GM19025 (cell line): ENCODE data around the gene DNM3.

Experiments used
- ATAC-seq: cut with Tn5 transposase; IDR thresholded peaks from one replicate; pipeline ENCODE4 v1.9.1; 2021; ENCODE audit warnings: mild to moderate bottlenecking, low read depth, moderate library complexity; ENCODE audit not compliant: unreplicated experiment

DNM3 gene

DNA sequence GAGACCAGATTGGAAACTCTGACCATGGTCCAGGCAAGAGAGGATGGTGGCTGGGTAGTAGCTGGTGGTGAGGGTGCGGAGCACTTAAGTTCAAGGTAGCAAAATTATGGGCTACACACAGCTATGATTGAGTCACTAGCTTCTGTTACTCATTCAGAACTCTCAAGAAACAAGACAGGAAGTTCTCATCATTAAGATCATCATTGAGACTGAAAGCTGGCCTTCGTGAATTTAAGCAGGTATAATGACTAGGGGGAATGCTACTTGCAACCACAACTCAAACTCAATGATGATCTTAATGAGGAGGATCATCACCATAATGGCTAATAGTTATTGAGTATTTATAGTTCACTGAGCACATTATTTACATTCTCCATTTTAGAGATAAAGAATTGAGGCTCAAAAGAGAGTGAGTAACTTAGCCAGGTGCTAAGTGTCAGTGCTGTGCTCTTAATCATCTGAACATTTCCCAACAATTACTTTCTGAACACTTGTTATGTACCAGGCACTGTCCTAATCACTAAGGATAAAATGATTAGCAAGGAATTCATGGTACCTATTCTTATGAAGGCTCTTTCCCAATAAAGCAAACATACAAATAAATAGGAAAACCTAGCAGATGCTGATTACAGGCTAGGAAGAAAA lies 292.9 kb downstream of the DNM3 start:
- ATAC-seq, result no peak

DNA sequence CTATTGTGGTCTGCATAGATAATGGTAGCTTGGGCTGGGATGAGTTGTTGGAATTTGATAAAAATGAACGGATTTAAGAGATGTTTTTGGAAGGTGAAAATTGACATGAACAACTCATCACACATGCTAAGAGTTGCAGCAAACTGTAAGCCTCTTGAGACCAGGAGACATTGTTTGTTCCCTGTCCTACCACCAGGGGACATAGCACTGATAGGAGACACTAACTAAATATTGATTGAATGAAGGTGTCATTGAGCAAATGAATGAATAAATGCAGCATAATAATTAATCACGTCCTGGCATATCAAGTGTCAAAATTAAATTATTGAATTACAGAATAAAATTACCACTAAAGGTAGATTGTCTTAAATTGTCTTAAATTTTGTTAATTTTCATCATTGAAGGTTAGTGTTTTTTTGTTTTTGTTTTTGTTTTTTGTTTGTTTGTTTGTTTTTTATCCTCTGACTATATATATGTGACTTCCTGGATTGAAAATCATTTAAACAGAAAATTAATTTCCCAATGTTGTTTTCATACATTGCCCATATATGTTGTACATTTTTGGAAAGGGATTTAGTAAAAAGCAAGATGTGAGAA lies 293.9 kb downstream of the DNM3 start:
- no peak for ATAC-seq

DNA sequence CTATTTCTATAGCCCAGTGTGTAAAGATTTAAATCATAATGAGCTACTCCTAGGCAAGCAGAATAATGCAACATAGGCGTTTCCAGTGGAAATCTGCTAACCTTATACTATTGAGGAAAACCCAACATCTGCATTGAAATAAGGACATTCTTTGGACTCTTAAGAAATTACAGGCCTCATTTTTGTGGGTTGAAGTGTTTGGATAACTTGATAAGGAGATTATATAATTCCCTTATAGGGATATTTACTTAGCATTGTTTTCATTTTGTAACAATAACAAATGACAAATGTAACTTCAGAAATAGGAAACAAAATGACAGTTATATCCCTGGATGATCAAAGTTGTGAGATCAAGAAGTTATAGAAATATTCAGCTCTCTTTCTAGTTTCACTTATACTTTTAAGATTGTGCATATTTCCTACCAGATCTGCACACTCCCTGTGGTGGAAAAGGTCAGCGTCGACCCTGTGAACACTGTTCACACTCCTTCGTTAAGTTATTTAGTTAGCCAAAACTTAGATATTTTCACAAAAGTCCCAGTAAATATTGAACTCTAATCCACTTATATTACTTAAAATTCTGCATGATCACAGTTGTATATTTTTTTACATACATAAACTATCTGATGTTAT lies 294.8 kb downstream of the DNM3 start:
- ATAC-seq, result no peak

DNA sequence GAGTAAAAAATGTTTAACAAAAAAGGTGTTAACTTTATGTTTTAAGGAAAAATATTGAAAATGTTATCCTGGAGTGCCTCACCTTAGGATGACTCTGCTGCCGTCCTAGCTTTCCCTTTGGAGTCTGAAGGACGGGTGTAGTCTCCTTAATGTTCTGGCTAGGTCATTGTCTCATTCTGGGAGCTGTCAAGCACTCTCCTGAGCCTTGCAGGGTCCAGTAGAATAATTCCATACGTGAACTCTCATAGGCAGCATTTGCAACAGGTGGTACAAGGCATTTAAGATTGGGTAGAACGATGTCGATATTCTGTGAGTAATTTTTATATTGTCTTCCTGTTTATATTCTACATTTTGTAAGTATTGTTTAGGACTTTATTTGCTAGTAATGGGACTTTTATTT lies 295.6 kb downstream of the DNM3 start:
- no peak for ATAC-seq

DNA sequence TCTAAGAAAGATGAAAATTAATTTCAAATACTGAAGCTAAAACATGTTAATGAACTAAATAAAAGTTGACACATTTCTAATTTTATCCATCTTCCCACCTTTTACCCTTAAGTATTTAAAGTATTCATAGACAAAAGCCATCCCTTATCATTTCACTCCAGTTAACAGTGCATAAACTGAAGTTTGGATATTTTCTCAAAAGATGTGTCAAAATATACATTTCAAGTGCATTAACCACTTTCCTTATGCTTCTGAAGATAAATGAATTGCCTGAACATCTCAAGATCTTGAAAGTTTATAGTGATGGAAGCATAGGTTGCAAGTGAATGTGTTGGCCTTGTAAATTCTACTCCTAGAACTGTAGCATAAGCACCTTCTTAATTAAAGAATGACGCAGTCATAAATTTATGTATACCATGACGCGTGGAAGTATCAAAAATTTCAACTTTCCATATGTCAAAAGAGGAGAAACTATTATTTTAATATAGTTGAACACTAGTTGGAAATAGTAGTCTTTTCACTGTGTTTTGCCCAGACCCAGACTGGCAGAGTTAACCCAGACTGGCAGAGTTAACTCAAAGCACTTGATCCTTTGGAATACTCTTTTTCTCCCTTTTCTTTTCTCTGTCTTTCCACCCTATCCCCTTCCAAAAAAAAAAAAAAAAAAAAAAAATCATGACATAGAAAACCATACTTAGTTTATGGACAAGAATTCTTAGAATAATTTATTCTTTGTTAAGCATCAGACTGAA lies 296.6 kb downstream of the DNM3 start:
- ATAC-seq, result no peak

DNA sequence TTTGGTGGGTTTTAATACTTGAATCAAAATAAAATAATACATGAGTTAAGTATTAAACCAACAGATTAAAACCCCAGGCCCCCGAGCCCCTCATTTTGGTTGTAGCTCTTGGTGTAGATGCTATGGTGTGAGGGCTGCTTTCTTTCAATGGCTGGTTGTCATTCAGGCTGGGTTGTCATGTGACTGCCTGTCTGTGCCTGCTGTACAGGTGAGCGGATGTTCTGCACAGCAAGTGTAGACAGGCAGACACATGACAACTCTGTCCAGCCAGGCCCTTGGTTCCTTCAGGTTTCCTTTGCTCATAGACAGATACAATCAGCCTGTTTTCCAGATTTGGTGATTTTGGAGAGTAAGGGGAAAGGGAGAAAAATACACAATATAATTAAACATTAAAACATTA lies 297.3 kb downstream of the DNM3 start:
- ATAC-seq, result no peak

DNA sequence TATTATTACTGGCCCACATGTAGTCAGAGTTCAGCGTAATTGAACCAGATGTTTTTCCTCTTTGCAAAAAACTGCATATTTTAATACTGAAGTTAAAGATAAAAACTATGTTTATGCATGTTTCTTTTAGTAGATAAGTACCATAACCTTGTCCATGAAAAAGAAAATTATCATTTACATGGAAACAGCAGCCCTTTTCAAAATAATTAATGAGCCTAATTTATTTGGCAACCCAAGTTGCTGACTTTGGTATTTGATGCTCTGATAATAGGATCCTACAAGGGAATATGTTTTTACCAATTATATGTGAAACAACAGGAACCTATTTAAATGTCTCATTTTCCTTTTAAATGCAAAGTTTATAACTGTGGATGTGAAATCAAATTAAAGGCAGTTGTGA lies 297.9 kb downstream of the DNM3 start:
- ATAC-seq, result no peak

DNA sequence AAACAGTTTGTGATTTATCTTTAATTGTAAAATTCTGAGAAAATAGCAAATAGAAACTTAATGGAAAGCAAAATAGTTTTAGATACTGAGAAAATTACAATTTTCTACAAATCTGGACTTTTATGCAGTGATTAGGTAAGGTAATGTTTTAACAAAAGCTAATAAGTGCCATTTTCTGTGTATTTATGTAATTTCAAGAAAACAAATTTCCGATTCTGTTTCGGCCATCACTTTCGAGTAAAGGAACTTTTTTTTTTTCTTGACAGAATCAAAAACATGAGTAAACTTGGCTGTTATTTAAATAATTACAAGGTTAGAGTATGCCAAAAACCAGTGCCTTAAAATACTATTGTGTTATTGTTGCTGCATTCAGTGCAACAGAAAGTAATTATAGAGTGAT lies 298.8 kb downstream of the DNM3 start:
- ATAC-seq, result no peak

DNA sequence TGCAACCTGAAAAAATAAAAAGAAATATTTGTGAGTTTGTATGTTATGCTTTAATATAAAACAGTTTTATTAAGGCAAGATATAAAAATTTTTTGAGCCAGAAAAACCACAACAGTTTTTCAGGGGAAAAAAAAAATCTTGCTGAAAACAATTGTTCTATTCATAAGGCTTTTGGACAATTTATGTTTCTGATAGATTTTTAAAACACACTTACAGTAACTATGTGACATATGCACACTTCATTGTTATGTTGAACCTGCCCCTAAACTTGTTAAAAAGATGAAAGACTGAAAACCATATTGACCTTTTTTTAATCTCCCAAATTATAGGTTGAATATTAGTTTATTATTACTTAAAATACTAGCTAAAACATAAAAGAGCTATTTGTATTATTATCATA lies 299.3 kb downstream of the DNM3 start:
- no peak for ATAC-seq

DNA sequence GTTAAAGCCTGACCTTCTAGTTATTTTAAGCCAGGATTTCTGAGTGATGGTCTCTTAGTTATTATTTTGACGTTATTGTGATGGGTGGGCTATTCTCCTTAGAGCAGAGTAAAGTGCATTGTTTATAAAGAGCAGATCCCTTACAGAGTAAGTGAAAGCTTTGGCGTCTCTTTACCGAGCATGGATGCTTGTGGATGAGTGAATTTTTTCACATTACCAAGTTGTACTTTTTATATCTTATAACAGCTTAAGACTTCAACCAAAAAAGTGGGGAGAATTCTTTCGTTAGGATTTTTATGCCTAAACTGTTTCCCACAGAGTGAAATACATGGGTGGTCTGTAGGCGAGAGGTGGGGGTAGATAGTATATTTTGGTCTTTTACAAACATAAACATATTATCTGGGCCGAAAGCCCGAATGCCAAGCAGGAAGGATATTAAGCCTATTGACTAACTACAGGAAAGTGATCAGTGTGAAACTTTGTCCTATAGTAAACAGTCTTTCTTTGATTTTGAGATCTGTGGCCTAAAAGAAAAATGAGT lies 300.1 kb downstream of the DNM3 start:
- ATAC-seq, result no peak

DNA sequence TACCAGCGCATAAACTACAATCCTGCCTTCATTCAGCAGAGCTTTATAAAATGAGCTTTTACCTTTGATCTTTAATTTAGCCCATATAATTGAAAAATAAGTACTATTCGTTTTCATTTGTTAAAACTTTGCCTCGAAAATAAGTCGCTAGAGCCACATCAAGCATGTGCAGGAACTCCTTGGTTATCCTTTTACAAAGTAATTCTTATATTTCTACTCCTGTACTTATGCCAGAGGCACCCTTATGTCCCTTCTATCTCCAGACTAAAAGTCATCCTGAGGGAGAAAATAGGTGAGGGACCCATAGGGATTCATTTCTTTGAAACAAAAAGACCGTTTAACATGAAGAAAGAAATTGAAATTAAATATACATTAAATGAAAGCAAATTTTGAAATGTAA lies 301.0 kb downstream of the DNM3 start:
- ATAC-seq, result no peak

DNA sequence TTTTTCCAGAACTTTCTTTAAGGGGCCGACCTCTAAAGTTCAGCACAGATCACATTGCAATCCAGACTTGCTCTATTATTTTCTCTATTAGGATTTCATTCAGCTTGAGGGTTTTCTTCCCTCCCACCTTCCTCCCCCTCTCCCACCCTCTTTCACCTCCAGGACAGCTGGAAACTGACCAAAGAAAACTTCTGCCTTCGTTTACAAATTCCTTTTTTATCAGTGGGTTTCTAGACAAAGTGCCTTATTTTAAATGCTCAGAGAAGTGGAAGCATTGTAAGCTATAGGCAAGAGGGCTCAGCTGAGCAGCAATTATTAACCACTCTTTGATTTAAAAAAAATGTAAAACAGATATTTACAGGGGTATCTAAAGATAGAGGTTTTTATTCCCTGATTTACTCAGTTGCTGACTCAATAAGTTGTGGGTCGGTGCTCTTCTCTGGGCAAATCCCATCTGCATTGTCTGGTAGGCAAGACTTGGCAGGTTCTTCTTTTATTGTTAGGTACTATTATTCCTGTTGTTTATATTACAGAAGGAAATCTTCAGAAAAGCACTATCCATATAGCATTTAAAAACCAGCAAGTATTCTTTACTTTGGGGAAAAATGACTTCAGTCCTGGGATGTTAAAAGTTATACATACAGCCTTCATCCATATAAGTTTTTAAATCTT lies 302.2 kb downstream of the DNM3 start:
- ATAC-seq, result no peak

DNA sequence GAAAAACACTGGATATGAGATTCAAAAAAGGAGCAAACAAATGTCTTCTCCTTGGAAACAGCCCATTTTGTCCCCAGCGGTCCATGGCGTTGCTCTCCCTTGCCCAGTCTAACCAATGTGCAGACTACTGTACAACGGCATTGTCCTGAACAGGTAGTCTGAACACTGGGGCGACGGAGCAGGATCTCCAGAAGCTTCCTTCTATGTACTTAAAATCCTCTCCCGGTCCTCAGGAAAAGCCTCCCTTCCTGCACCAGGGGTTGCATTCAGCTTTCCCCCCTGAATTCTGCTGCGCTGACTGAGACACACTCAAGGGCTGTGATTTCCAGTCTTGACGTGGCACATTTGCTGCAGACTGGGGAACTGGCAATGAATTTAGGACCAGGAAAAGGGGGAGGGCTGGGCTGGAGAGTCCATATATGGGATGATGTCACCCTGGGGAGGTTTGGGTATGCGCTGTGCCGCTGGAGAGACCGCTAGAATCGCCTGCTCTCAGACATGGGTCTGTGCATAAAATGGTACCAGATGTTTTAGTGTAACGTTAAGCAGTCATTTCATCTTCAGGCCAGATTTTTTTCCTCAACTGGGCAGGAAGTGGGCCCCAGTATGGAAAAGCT lies 303.3 kb downstream of the DNM3 start:
- ATAC-seq, result no peak

DNA sequence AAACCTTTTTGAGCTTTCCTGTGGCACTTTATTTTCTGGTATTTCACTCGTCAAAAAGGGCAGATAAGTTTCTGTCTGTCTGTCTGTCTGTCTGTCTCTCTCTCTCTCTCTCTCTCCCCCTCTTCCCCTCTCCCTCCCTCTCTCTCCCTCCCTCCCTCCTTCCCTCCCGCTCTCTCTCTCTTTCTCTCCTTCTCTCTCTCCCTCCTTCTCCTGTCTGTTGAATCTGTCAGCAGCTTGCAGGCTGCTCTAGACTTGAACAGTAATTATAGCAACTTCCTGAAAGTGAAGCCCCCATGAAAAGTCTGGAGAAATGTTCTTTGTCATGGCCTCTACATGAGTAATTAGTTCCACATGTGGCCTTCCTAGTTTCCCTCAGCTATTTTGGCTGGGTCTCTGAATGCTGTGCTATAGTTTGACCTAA lies 303.9 kb downstream of the DNM3 start:
- no peak for ATAC-seq

DNA sequence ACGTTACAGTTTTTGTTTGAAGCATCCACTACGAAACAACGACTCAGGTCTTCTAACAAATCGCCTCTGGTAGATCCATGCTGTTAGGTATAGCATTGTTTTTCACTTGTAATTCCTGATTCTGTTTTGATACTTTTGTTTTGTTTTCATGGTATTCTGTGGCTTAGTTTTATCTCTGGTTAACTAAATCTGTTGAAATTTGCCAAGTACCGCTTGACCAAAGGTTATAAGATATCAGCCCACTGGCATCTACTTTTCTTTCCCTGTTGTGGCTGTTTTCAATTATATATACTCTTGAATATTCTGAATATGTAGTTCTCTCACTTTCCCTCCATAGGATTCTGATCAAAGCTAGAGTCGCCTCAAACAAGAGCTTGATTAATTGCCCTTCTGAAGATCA lies 304.4 kb downstream of the DNM3 start:
- no peak for ATAC-seq

DNA sequence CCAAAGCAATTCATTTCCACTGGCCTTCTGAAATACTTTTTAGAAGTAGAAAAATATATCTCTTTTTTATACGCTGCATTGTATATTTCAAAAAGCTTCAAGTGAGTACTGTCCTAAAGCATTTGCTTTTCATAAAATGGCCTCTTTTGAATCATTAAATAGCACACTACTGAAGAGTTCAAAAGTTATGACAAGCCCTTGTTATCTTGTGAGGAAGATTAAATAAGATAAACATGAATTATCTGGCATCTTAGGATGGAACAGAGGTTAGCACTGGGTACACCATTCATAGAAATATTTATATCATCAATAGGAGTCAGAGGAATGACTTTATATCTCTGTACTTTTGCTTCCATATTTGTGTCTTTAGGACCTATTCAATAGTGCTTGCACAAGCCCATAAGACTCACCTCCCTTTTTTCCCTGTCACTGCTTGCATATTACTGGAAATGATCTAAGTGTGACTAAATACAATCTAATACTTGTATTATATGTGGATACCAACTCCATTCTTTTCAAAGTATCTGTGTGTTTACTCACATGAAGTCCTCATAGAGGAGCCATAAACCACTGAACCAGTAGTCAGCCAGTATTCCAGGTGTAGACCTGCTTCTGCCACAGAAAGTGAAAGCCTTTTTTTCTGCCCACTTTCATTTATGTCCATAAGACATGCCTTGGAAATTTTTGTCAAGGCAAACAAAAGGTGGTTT lies 305.0 kb downstream of the DNM3 start:
- ATAC-seq, result no peak

DNA sequence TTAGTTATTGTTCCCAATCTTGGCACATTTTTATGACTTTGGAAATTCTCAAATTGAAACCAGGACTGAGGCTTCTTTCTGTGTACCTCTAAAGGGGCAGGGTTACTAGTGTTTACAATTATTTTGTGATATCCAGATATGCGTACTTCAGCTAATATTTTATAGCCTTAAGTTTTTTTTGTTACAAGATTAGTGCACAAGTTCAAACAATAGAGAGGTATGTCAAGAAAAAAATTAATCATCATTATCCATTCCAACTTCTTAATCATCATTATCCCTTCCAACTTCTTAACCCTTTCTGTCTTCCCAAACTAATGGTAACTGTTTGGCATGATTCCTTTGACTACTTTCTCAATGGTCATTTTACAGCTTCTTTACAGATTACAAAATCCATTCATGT lies 306.2 kb downstream of the DNM3 start:
- no peak for ATAC-seq

DNA sequence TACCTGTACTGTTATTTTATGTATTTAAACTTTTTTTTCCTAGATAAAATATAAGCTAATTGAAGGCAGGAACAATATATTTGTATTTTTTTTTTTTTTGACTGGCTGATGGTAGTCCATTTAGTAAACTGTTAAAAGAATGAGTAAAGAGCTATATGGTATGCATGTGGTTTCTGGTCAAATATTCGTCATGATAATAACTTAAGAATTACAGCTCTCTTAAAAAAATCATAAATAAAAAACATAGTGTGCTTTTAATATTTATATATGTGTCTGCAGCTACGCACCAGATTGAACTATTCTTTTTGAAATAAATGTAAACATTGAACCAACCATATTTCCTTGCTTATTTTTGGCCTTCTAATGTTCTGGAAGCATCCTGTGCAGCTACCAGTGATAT lies 306.9 kb downstream of the DNM3 start:
- no peak for ATAC-seq

DNA sequence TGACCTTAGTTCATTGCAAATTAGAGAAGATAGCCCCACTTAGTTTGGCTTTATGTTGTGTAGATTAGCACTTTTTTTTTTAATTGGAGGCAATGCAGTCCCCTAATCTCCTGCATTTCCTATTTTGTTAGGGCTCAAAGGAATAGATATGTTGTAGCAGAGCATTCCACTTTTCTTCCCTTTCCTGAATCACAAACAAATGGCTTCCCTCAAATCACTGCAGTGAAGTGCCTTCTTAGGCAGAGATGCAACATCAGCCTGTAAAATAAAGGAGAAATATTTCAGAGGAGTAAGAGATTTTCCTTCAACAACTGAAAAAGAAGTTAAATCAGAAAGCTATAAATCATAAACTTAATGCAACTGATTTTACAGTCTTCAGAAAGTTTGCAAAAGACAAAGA lies 307.4 kb downstream of the DNM3 start:
- no peak for ATAC-seq

DNA sequence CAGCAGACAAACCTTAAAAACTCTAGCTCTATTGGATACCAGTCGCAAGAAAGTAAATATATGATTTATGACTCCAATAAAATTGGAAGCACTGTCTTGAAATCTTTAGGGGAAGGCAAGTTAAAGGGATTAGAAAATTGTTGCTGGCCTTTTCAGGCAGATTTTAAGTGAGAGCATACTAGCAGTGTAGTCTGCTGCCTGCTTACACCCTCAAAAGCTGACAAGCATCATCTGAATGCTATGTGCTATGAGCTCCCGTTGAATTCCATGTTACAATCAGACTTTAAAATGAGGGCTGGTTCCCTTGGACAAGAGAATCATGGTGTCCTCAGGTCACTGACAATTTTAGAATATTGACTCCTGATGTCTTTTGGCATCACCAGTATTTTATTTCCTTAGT lies 308.0 kb downstream of the DNM3 start:
- ATAC-seq, result no peak
